IMR-90 (cell line): ENCODE measurements around the gene FAM234B. TPM values are rescaled to one million over a fixed set of nuclear protein-coding genes. Genes with fewer than 3 reads are reported as not detected.

Experiments
- ATAC-seq: fragments of 200-7000 bp; cut with Tn5 transposase; 2 replicates; pipeline ENCODE4 v1.9.1; 2020; ENCODE audit warnings: low read depth, mild to moderate bottlenecking, moderate library complexity
- BruUV-seq: library from RNA; stranded (reverse); fragments of 400-500 nt; replicated peaks from 2 replicates; lab custom pipeline; 2021; lab: Mats Ljungman, UMichigan
- CTCF ChIA-PET: fragments of 300-600 bp; formaldehyde crosslinking; extraction: SDS; loops from one replicate; lab custom pipeline; 2021; ENCODE audit warnings: antibody characterized with exemption; lab: Yijun Ruan, JAX
- POLR2A ChIA-PET: fragments of 300-600 bp; sonication (Branson Sonifier 250); formaldehyde crosslinking; loops from one replicate; lab custom pipeline; 2022; ENCODE audit warnings: antibody characterized with exemption; ENCODE audit not compliant: unreplicated experiment; lab: Charles Lee
- DNase-seq: peaks from one replicate; pipeline ENCODE4 v3.0.0; 2013
- H2AFZ ChIP-seq: replicated peaks from 2 replicates; pipeline ENCODE3; 2013; ENCODE audit warnings: low read length, mild to moderate bottlenecking; ENCODE audit not compliant: poor library complexity
- H2AK5ac ChIP-seq: 2 replicates; pipeline ENCODE4 v1.6.1; 2013; ENCODE audit warnings: low read depth, low read length, inconsistent platforms
- H2AK9ac ChIP-seq: replicated peaks from 2 replicates; pipeline ENCODE3; 2013; ENCODE audit warnings: mild to moderate bottlenecking, low read depth, low read length, moderate library complexity; ENCODE audit not compliant: poor library complexity
- H2BK120ac ChIP-seq: 2 replicates; pipeline ENCODE4 v1.6.1; 2013; ENCODE audit warnings: low read depth, low read length, inconsistent platforms
- H2BK15ac ChIP-seq: 3 replicates; pipeline ENCODE4 v1.6.1; 2013; ENCODE audit warnings: low read depth, low read length, inconsistent platforms
- H2BK20ac ChIP-seq: 2 replicates; pipeline ENCODE4 v1.6.1; 2013; ENCODE audit warnings: low read depth, mild to moderate bottlenecking, inconsistent platforms, low read length, moderate library complexity
- H2BK5ac ChIP-seq: 2 replicates; pipeline ENCODE4 v1.6.1; 2013; ENCODE audit warnings: mild to moderate bottlenecking, low read depth, low read length, inconsistent platforms; ENCODE audit not compliant: poor library complexity, severe bottlenecking
- H3K14ac ChIP-seq: replicated peaks from 2 replicates; pipeline ENCODE4 v1.6.1; 2013; ENCODE audit warnings: low read depth, low read length, inconsistent platforms
- H3K18ac ChIP-seq: 2 replicates; pipeline ENCODE4 v1.6.1; 2013; ENCODE audit warnings: low read depth, low read length, control low read depth
- H3K23ac ChIP-seq: 2 replicates; pipeline ENCODE4 v1.6.1; 2013; ENCODE audit warnings: low read depth, low read length, inconsistent platforms
- H3K27ac ChIP-seq: 2 replicates; pipeline ENCODE4 v1.5.1; 2013; ENCODE audit warnings: mild to moderate bottlenecking, control low read depth, low read length; ENCODE audit not compliant: insufficient read depth
- H3K27me3 ChIP-seq: 2 replicates; pipeline ENCODE4 v1.6.1; 2013; ENCODE audit warnings: low read length; ENCODE audit not compliant: control insufficient read depth, insufficient read depth
- H3K36me3 ChIP-seq: 2 replicates; pipeline ENCODE4 v1.6.1; 2013; ENCODE audit warnings: low read length, mixed read lengths; ENCODE audit not compliant: control insufficient read depth, insufficient read depth
- H3K4ac ChIP-seq: 2 replicates; pipeline ENCODE4 v1.6.1; 2013; ENCODE audit warnings: low read depth, low read length, inconsistent platforms
- H3K4me1 ChIP-seq: 2 replicates; pipeline ENCODE4 v1.6.1; 2013; ENCODE audit warnings: low read length, mixed read lengths; ENCODE audit not compliant: control insufficient read depth, insufficient read depth
- H3K4me2 ChIP-seq: 2 replicates; pipeline ENCODE4 v1.6.1; 2013; ENCODE audit warnings: low read depth, mild to moderate bottlenecking, control low read depth, low read length, moderate library complexity
- H3K4me3 ChIP-seq: 2 replicates; pipeline ENCODE4 v1.5.1; 2013; ENCODE audit warnings: low read depth, mild to moderate bottlenecking, control low read depth, low read length, moderate library complexity; ENCODE audit not compliant: insufficient read depth
- H3K56ac ChIP-seq: 2 replicates; pipeline ENCODE4 v1.6.1; 2013; ENCODE audit warnings: low read length, inconsistent platforms; ENCODE audit not compliant: insufficient read depth; ENCODE audit errors: extremely low read depth
- H3K79me1 ChIP-seq, 2 experiments: 2 replicates each; pipeline ENCODE4 v1.6.1; 2013; ENCODE audit warnings: low read length in 2 of 2, inconsistent platforms in 1 of 2, low read depth in 1 of 2
- H3K9ac ChIP-seq: 2 replicates; pipeline ENCODE4 v1.6.1; 2013; ENCODE audit warnings: low read depth, low read length, control low read depth
- H3K9me1 ChIP-seq: 2 replicates; pipeline ENCODE4 v1.6.1; 2013; ENCODE audit warnings: low read length, inconsistent platforms; ENCODE audit not compliant: insufficient read depth
- H3K9me3 ChIP-seq: 2 replicates; pipeline ENCODE4 v1.6.1; 2013; ENCODE audit warnings: low read length; ENCODE audit not compliant: control insufficient read depth, insufficient read depth
- H4K20me1 ChIP-seq: 2 replicates; pipeline ENCODE4 v1.6.1; 2013; ENCODE audit warnings: low read length, inconsistent platforms; ENCODE audit not compliant: insufficient read depth
- H4K5ac ChIP-seq: 2 replicates; pipeline ENCODE4 v1.6.1; 2013; ENCODE audit warnings: mild to moderate bottlenecking, low read depth, low read length, control low read depth
- H4K8ac ChIP-seq, 2 experiments: 2 replicates each; pipeline ENCODE4 v1.6.1; 2013; ENCODE audit warnings: low read depth in 2 of 2, low read length in 2 of 2, control low read depth in 1 of 2, inconsistent platforms in 1 of 2
- H4K91ac ChIP-seq: 2 replicates; pipeline ENCODE4 v1.6.1; 2013; ENCODE audit warnings: low read depth, low read length, inconsistent platforms; ENCODE audit not compliant: insufficient read depth
- MAFK ChIP-seq: IDR thresholded peaks from 2 replicates; pipeline ENCODE4 v1.6.1; 2012; ENCODE audit warnings: low read depth, low read length, improper control_type of control experiment
- RAD21 ChIP-seq: IDR thresholded peaks from 2 replicates; pipeline ENCODE4 v1.6.1; 2012; ENCODE audit warnings: low read length, improper control_type of control experiment
- RCOR1 ChIP-seq: IDR thresholded peaks from 2 replicates; pipeline ENCODE4 v1.6.1; 2012; ENCODE audit warnings: mild to moderate bottlenecking, low read length, improper control_type of control experiment; ENCODE audit not compliant: insufficient replicate concordance
- WGBS, 2 experiments: methylation state at CpG; one replicate each; pipeline versions ENCODE4 v1.1.5 to v1.1.7; 2013; ENCODE audit warnings: missing lambda C conversion rate in 2 of 2; ENCODE audit not compliant: insufficient read length in 1 of 2; ENCODE audit errors: extremely low coverage in 2 of 2; 5-methylcytosine and 5-hydroxymethylcytosine counted together
- dilution Hi-C: fragments of 300-500 bp; cut with HindIII; formaldehyde crosslinking; loops from one replicate; pipeline ENCODE4 v1.14.3; 2018; ENCODE audit warnings: low sequenced_read_pairs; ENCODE audit not compliant: unreplicated experiment
- in situ Hi-C: fragments of 300-500 bp; cut with MboI; formaldehyde crosslinking; loops from 3 replicates; pipeline ENCODE4 v1.14.3; 2019; ENCODE audit warnings: low sequenced_read_pairs, inconsistent platforms, mixed read lengths
- intact Hi-C: fragments of 100-400 bp; cut with micrococcal nuclease; formaldehyde crosslinking; loops from 2 replicates; pipeline ENCODE4 v1.10.0; 2022
- polyA plus RNA-seq, 3 experiments: library from polyadenylated mRNA; depleted of rRNA; stranded (reverse); fragments of >200 nt; gene quantifications; 2 replicates each; pipeline ENCODE4 v1.2.3, GENCODE V29; 2012; ENCODE audit warnings: low replicate concordance in 1 of 3
- total RNA-seq: library from RNA; depleted of rRNA; stranded (reverse); fragments of >200 nt; gene quantifications from 2 replicates; pipeline ENCODE4 v1.2.3, GENCODE V29; 2012
- TF ChIP-seq, protein P1 (sequence below): conservative IDR thresholded peaks from 2 replicates; pipeline ENCODE4 v1.5.1; 2012; ENCODE audit warnings: mild to moderate bottlenecking, low read depth, low read length, improper control_type of control experiment

FAM234B gene
- total and polyA plus RNA-seq, 2 of the 4 experiments (the other 2 are of a cell fraction), result 3.6 to 8.6 TPM

DNA sequence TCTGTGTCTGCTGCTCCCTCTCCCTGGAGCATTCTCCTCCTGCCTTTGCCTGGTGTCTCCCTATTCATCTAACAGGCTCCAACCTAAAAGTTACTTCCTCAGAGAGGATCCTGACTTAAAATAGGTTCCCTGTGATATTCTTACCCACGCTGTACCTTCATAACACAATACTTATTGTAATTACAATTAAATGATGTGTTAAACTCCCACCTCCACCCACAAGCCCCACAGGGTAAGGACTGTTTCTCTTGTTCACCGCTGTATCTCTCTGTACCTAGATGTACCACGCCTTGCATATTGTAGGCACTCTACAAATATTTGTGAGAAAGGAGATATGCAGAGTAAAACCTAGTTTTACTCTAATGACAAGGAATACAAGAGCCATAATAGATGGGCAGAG is 49.1 kb upstream of the FAM234B start:
- peaks cover 60 to 77% of the 10 kb centered on the region in 2 experiments for H3K79me1 ChIP-seq
- H2BK15ac ChIP-seq, result no peak overlapping the region
- WGBS, 2 experiments, result no CpG with 5 or more reads among the region's 3 CpGs
- H3K4me3 ChIP-seq, result no peak overlapping the region
- POLR2A ChIA-PET, result no interaction called here
- H2AFZ ChIP-seq, result no peak overlapping the region
- 0 out of 2 replicates have a peak overlapping the region, but pooled peaks have one; percentile 22 for H3K4ac ChIP-seq
- no peaks in the 10 kb centered on the region for H3K27me3 ChIP-seq
- no peak overlapping the region for H3K9ac ChIP-seq
- H4K91ac ChIP-seq, result no peak overlapping the region; the same call in 1 of the 2 replicates
- no peaks in the 10 kb centered on the region for H3K9me3 ChIP-seq
- H3K14ac ChIP-seq, result no peak overlapping the region
- intact Hi-C loops, result loop anchor here (10.0 kb wide), 1 partner anchor 1170 kb away; no protein-coding TSS in a partner anchor
- in situ Hi-C loops, result no loop called here
- H3K23ac ChIP-seq, result peak overlapping the region; percentile 37; the same call in 1 of the 2 replicates
- H3K9me1 ChIP-seq, result peaks cover 12% of the 10 kb centered on the region
- H3K4me2 ChIP-seq, result no peak overlapping the region
- H4K20me1 ChIP-seq, result peaks cover 13% of the 10 kb centered on the region
- no peak overlapping the region for H2BK120ac ChIP-seq
- H3K27ac ChIP-seq, result no peak overlapping the region
- H2AK5ac ChIP-seq, result 0 out of 2 replicates have a peak overlapping the region, but pooled peaks have one; percentile 23
- peak overlapping the region in 1 of 2 experiments; percentile 21; a peak in 1 of 4 replicates for H4K8ac ChIP-seq
- DNase-seq (no peak), ATAC-seq (no peak)
- H2AK9ac ChIP-seq, result no peak overlapping the region
- CTCF ChIA-PET, result no interaction called here
- H3K56ac ChIP-seq, result no peak overlapping the region
- H3K18ac ChIP-seq, result no peak overlapping the region
- no TSS peak for BruUV-seq
- 0 out of 2 replicates have a peak, but pooled peaks cover 2% of the 10 kb centered on the region for H3K36me3 ChIP-seq
- H4K5ac ChIP-seq, result no peak overlapping the region; the same call in 1 of the 2 replicates
- H2BK20ac ChIP-seq, result no peak overlapping the region
- dilution Hi-C loops, result no loop called here
- H3K4me1 ChIP-seq, result peaks cover 26% of the 10 kb centered on the region
- no peak overlapping the region for H2BK5ac ChIP-seq
- TF ChIP-seq RAD21, result no peak
- TF ChIP-seq RCOR1, result no peak
- TF ChIP-seq MAFK, result no peak
- TF ChIP-seq, protein P1, sequence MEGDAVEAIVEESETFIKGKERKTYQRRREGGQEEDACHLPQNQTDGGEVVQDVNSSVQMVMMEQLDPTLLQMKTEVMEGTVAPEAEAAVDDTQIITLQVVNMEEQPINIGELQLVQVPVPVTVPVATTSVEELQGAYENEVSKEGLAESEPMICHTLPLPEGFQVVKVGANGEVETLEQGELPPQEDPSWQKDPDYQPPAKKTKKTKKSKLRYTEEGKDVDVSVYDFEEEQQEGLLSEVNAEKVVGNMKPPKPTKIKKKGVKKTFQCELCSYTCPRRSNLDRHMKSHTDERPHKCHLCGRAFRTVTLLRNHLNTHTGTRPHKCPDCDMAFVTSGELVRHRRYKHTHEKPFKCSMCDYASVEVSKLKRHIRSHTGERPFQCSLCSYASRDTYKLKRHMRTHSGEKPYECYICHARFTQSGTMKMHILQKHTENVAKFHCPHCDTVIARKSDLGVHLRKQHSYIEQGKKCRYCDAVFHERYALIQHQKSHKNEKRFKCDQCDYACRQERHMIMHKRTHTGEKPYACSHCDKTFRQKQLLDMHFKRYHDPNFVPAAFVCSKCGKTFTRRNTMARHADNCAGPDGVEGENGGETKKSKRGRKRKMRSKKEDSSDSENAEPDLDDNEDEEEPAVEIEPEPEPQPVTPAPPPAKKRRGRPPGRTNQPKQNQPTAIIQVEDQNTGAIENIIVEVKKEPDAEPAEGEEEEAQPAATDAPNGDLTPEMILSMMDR, result no peak
